Measurements from ENCODE around the gene NCKAP5.

- no peak for TF ChIP-seq POLR2A (IDR thresholded peaks at IDR 0.05)
- TF ChIP-seq CTCF (IDR thresholded peaks at IDR 0.05): no peak
These were observed 335.7 kb downstream of the NCKAP5 start for GRCh38 chr2:133232556-133232955.
